K562 (cell line): ENCODE data around the gene A4GALT. TPM values are rescaled to one million over a fixed set of nuclear protein-coding genes. Genes with fewer than 3 reads are reported as not detected.

Experiments used
- ATAC-seq: fragments of 200-7000 bp; cut with Tn5 transposase; 3 replicates; pipeline ENCODE4 v1.9.1; 2020; ENCODE audit warnings: moderate library complexity
- BruUV-seq: library from RNA; stranded (reverse); fragments of 400-500 nt; replicated peaks from 2 replicates; lab custom pipeline; 2021; lab: Mats Ljungman, UMichigan
- CTCF ChIA-PET: fragments of 300-600 bp; formaldehyde crosslinking; extraction: SDS; loops from one replicate; lab custom pipeline; 2021; ENCODE audit warnings: low intra/inter-chr PET ratio; lab: Yijun Ruan, JAX
- POLR2A ChIA-PET: fragments of 300-600, 350-650 bp; sonication (Branson Sonifier 250); formaldehyde crosslinking; extraction: SDS; loops from one replicate; lab custom pipeline; 2021; ENCODE audit warnings: antibody characterized with exemption, inconsistent platforms; lab: Yijun Ruan, JAX
- DNase-seq, 4 experiments: peaks; one replicate each; pipeline versions ENCODE4 v3.0.0 to v3.0.0-alpha.2; 2011 to 2018; ENCODE audit warnings: low spot score in 3 of 4, mixed read lengths in 3 of 4; ENCODE audit errors: extremely low read depth in 1 of 4
- FAIRE-seq: peaks from 2 replicates; lab custom pipeline; 2011; peaks lifted over from hg19 to GRCh38; lab: Jason Lieb, UNC
- H2AFZ ChIP-seq: 2 replicates; pipeline ENCODE4 v1.6.0; 2011; ENCODE audit warnings: low read depth, low read length, control low read depth, inconsistent platforms
- H3K27ac ChIP-seq: fragments of 200-600 bp; 3 replicates; pipeline ENCODE4 v1.8.0; 2011; ENCODE audit warnings: low read depth, mild to moderate bottlenecking, control low read depth, inconsistent platforms, low read length, moderate library complexity, mixed read lengths; ENCODE audit errors: extremely low read depth
- H3K27me3 ChIP-seq, 2 experiments: fragments of 300-600 bp in 1 of 2; 2 replicates in 1 of 2; 3 replicates in 1 of 2; pipeline versions ENCODE4 v1.6.0 to v1.8.0; 2011; ENCODE audit warnings: inconsistent platforms in 2 of 2, low read length in 2 of 2, mild to moderate bottlenecking in 1 of 2, mixed read lengths in 1 of 2, moderate library complexity in 1 of 2; ENCODE audit not compliant: control insufficient read depth in 2 of 2, insufficient read depth in 2 of 2
- H3K36me3 ChIP-seq: fragments of 300-600 bp; 3 replicates; pipeline ENCODE4 v1.8.0; 2011; ENCODE audit warnings: mild to moderate bottlenecking, low read length, inconsistent platforms; ENCODE audit not compliant: control insufficient read depth, insufficient read depth
- H3K4me1 ChIP-seq, 2 experiments: fragments of 200-600 bp in 1 of 2; replicated peaks in 1 of 2; 2 replicates in 1 of 2; 3 replicates in 1 of 2; pipeline versions ENCODE4 v1.5.1 to v1.8.0; 2011; ENCODE audit warnings: inconsistent platforms in 2 of 2, low read length in 2 of 2, mild to moderate bottlenecking in 1 of 2, mixed read lengths in 1 of 2, moderate library complexity in 1 of 2; ENCODE audit not compliant: control insufficient read depth in 2 of 2, insufficient read depth in 2 of 2
- H3K4me2 ChIP-seq: 2 replicates; pipeline ENCODE4 v1.6.1; 2011; ENCODE audit warnings: low read length, control low read depth, inconsistent platforms, mixed read lengths; ENCODE audit not compliant: insufficient read depth
- H3K4me3 ChIP-seq: fragments of 200-600 bp; sonication (generic), shearing (Covaris generic); 2 replicates; pipeline ENCODE4 v1.5.1; 2016; ENCODE audit warnings: control low read depth, inconsistent platforms
- H3K79me2 ChIP-seq: fragments of 200-600 bp; 3 replicates; pipeline ENCODE4 v1.8.0; 2011; ENCODE audit warnings: low read length, inconsistent platforms; ENCODE audit not compliant: control insufficient read depth, insufficient read depth
- H3K9ac ChIP-seq, 2 experiments: 2 replicates each; pipeline versions ENCODE4 v1.6.0 to v1.6.1; 2011; ENCODE audit warnings: low read depth in 2 of 2, low read length in 2 of 2, control low read depth in 1 of 2, inconsistent platforms in 1 of 2, mild to moderate bottlenecking in 1 of 2, mixed read lengths in 1 of 2; ENCODE audit not compliant: insufficient read depth in 1 of 2
- H3K9me1 ChIP-seq: one replicate; pipeline ENCODE4 v1.6.0; 2011; ENCODE audit warnings: inconsistent platforms, mild to moderate bottlenecking, low read length, moderate library complexity; ENCODE audit not compliant: control insufficient read depth, insufficient read depth
- H3K9me3 ChIP-seq: replicated peaks from 2 replicates; pipeline ENCODE4 v1.5.1; 2011; ENCODE audit warnings: low read depth, low read length, inconsistent platforms; ENCODE audit not compliant: control insufficient read depth, insufficient read depth
- H4K20me1 ChIP-seq: replicated peaks from 2 replicates; pipeline ENCODE4 v1.6.1; 2011; ENCODE audit warnings: low read length, inconsistent platforms, mixed read lengths; ENCODE audit not compliant: control insufficient read depth, insufficient read depth
- C11orf30 ChIP-seq: fragments of 450-650 bp; IDR thresholded peaks from 2 replicates; pipeline ENCODE4 v1.6.1; 2016; ENCODE audit warnings: low read depth, mild to moderate bottlenecking
- GABPB1 ChIP-seq: sonication (generic); formaldehyde crosslinking; IDR thresholded peaks from 2 replicates; pipeline ENCODE4 v1.8.0; 2022; ENCODE audit warnings: mild to moderate bottlenecking, missing genetic modification reagents
- MTA2 ChIP-seq: fragments of 450-650 bp; IDR thresholded peaks from 2 replicates; pipeline ENCODE4 v1.6.1; 2016; ENCODE audit warnings: low read depth
- RCOR1 ChIP-seq, 2 experiments: IDR thresholded peaks; 2 replicates each; pipeline ENCODE4 v1.6.1; 2012; ENCODE audit warnings: low read depth in 2 of 2, low read length in 2 of 2, borderline replicate concordance in 1 of 2, improper control_type of control experiment in 1 of 2
- RERE ChIP-seq: sonication (generic); formaldehyde crosslinking; IDR thresholded peaks from 2 replicates; pipeline ENCODE4 v1.8.0; 2023; ENCODE audit warnings: missing genetic modification reagents, mild to moderate bottlenecking, borderline replicate concordance
- SIN3A ChIP-seq, 2 experiments: fragments of 150-350 bp in 1 of 2; IDR thresholded peaks; 2 replicates each; pipeline ENCODE4 v1.6.1; 2011 to 2016; ENCODE audit warnings: borderline replicate concordance in 2 of 2, low read depth in 2 of 2, low read length in 2 of 2, mild to moderate bottlenecking in 2 of 2, moderate library complexity in 2 of 2; ENCODE audit not compliant: control insufficient read depth in 1 of 2
- VEZF1 ChIP-seq: fragments of 200-800 bp; sonication (Bioruptor generic); IDR thresholded peaks from 2 replicates; pipeline ENCODE4 v1.6.1; 2017; ENCODE audit warnings: missing genetic modification characterization, missing compliant biosample characterization
- ZBTB34 ChIP-seq: fragments of 250-450 bp; sonication (Bioruptor Pico); IDR thresholded peaks from 2 replicates; pipeline ENCODE4 v1.8.0; 2021; ENCODE audit warnings: mild to moderate bottlenecking, moderate library complexity
- ZNF175 ChIP-seq: fragments of 200-800 bp; sonication (Bioruptor generic); IDR thresholded peaks from 2 replicates; pipeline ENCODE4 v1.6.1; 2016; ENCODE audit warnings: low read depth, mild to moderate bottlenecking, missing genetic modification characterization, missing compliant biosample characterization
- WGBS: fragments of 100-300 bp; shearing (Covaris generic); methylation state at CpG from one replicate; pipeline ENCODE4 v1.1.6; 2016; ENCODE audit warnings: low coverage, mixed read lengths; ENCODE audit not compliant: insufficient coverage; ENCODE audit errors: missing lambda C conversion rate; 5-methylcytosine and 5-hydroxymethylcytosine counted together
- in situ Hi-C: fragments of 300-500 bp; cut with MboI; formaldehyde crosslinking; loops from 4 replicates; pipeline ENCODE4 v1.15.0; 2018; ENCODE audit warnings: inconsistent platforms, mixed read lengths
- intact Hi-C: fragments of 100-400 bp; cut with micrococcal nuclease; formaldehyde crosslinking; loops from 2 replicates; pipeline ENCODE4 v1.14.2; 2022
- polyA plus RNA-seq, 8 experiments: library from polyadenylated mRNA; depleted of rRNA in 4 of 8; stranded (reverse) in 5 of 8; unstranded in 3 of 8; fragments of >200 nt; fragmentation: Nextera tagmentation in 2 of 8; fragmentation: Illumina TruSeq in 1 of 8; extraction: Ambion mirVana in 2 of 8; extraction: Trizol in 1 of 8; gene quantifications; 2 replicates each; pipeline versions ENCODE4 v1.2.1 to v1.2.3, GENCODE V29; 2011 to 2014; ENCODE audit warnings: inconsistent platforms in 1 of 8, missing spikeins in 1 of 8
- total RNA-seq, 7 experiments: library from RNA; depleted of rRNA in 6 of 7; stranded (reverse); fragments of >200 nt in 6 of 7; fragmentation: Illumina TruSeq in 2 of 7; extraction: Trizol in 2 of 7; gene quantifications; 2 replicates each; pipeline versions ENCODE4 v1.2.1 to v1.2.3, GENCODE V29; 2011 to 2021; ENCODE audit warnings: low replicate concordance in 1 of 7
- TF ChIP-seq, protein P1 (sequence below): fragments of 450-650 bp; IDR thresholded peaks from 2 replicates; pipeline ENCODE4 v1.7.1; 2018; ENCODE audit warnings: mild to moderate bottlenecking, low read depth; ENCODE audit not compliant: partially characterized antibody

A4GALT gene
- total and polyA plus RNA-seq, 9 of the 15 experiments (the other 6 are each of a cell fraction or from before 2014, with no cell fraction given) = 0.07 to 0.11 TPM; not detected in 7

GRCh38 chr22:42769238-42769573 is 48.5 kb upstream of the A4GALT start:
- Histone ChIP-seq H3K9me1 (no peaks in the 10 kb centered on the region), H3K4me2 (no peak overlapping the region), H3K4me1 (peaks cover 8 to 33% of the 10 kb centered on the region in 2 experiments; a peak in 4 of 5 replicates), H3K9me3 (no peaks in the 10 kb centered on the region), H3K27ac (no peak overlapping the region), H3K27me3 (peaks cover 0 to 8% of the 10 kb centered on the region in 2 experiments; a peak in 1 of 5 replicates), H4K20me1 (no peaks in the 10 kb centered on the region), H3K79me2 (no peaks in the 10 kb centered on the region), H3K4me3 (no peak overlapping the region), H3K9ac (peak overlapping the region in 1 of 2 experiments; percentile 68; a peak in 1 of 4 replicates), H2AFZ (no peak overlapping the region), H3K36me3 (no peaks in the 10 kb centered on the region)
- ATAC-seq (no peak), DNase-seq (peak in 1 of 4 experiments; percentile 4), FAIRE-seq (no peak)
- ChIA-PET CTCF (no interaction called here), POLR2A (no interaction called here)
- in situ Hi-C loops = no loop called here
- WGBS = 23% methylated on average over 5 of the region's 11 CpGs
- intact Hi-C loops = no loop called here
- no TSS peak for BruUV-seq
- TF ChIP-seq VEZF1 (CRISPR knock-in tag) (no peak), ZBTB34 (no peak), SIN3A (IDR thresholded peaks at IDR 0.05; ENCODE audit: borderline replicate concordance in 2 of 2, control insufficient read depth in 1 of 2, low read depth in 2 of 2, low read length in 2 of 2) (no peak), MTA2 (no peak), RCOR1 (IDR thresholded peaks at IDR 0.05; ENCODE audit: borderline replicate concordance in 1 of 2, low read depth in 2 of 2, low read length in 2 of 2) (no peak), GABPB1 (CRISPR knock-in tag) (no peak), ZNF175 (CRISPR knock-in tag) (no peak), C11orf30 (no peak), RERE (no peak)
- TF ChIP-seq, protein P1, sequence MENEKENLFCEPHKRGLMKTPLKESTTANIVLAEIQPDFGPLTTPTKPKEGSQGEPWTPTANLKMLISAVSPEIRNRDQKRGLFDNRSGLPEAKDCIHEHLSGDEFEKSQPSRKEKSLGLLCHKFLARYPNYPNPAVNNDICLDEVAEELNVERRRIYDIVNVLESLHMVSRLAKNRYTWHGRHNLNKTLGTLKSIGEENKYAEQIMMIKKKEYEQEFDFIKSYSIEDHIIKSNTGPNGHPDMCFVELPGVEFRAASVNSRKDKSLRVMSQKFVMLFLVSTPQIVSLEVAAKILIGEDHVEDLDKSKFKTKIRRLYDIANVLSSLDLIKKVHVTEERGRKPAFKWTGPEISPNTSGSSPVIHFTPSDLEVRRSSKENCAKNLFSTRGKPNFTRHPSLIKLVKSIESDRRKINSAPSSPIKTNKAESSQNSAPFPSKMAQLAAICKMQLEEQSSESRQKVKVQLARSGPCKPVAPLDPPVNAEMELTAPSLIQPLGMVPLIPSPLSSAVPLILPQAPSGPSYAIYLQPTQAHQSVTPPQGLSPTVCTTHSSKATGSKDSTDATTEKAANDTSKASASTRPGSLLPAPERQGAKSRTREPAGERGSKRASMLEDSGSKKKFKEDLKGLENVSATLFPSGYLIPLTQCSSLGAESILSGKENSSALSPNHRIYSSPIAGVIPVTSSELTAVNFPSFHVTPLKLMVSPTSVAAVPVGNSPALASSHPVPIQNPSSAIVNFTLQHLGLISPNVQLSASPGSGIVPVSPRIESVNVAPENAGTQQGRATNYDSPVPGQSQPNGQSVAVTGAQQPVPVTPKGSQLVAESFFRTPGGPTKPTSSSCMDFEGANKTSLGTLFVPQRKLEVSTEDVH = no peak
